ENCODE measurements around the gene MEGF9.

DNA sequence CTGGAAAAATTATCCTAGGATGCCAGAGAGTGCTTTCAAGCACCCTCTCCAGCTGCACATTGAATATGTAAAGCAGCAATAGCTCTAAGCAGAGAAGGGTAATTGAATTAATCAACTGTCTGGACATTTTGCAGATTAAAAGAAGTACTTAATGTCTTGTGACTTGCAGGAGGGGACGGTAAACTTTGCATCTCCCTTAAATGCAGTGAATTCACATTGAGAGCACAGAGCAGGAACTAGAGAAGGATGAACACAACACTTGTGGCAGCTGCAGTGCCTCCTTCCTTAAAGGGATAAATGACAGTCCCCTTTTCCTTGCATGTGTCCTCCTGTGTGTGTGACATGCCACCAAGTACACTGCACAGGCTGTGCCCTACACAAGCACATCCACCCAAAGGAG, 126.9 kb downstream of the MEGF9 start:
- TF ChIP-seq, protein P1, sequence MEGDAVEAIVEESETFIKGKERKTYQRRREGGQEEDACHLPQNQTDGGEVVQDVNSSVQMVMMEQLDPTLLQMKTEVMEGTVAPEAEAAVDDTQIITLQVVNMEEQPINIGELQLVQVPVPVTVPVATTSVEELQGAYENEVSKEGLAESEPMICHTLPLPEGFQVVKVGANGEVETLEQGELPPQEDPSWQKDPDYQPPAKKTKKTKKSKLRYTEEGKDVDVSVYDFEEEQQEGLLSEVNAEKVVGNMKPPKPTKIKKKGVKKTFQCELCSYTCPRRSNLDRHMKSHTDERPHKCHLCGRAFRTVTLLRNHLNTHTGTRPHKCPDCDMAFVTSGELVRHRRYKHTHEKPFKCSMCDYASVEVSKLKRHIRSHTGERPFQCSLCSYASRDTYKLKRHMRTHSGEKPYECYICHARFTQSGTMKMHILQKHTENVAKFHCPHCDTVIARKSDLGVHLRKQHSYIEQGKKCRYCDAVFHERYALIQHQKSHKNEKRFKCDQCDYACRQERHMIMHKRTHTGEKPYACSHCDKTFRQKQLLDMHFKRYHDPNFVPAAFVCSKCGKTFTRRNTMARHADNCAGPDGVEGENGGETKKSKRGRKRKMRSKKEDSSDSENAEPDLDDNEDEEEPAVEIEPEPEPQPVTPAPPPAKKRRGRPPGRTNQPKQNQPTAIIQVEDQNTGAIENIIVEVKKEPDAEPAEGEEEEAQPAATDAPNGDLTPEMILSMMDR (IDR thresholded peaks at IDR 0.05) = no peak
- TF ChIP-seq EP300 (IDR thresholded peaks at IDR 0.05) = no peak

Data from gastroesophageal sphincter (tissue), 3 donors.